Dermis blood vessel endothelial cell (primary cell): ENCODE data around the gene RTP3. TPM values are rescaled to one million over a fixed set of nuclear protein-coding genes. Genes with fewer than 3 reads are reported as not detected.

Experiments used
- DNase-seq: peaks from one replicate; pipeline ENCODE4 v3.0.0; 2010
- total RNA-seq: library from RNA; depleted of rRNA; stranded (reverse); fragments of >200 nt; gene quantifications from 2 replicates; pipeline ENCODE4 v1.2.3, GENCODE V29; 2014

Gene RTP3
- total RNA-seq, 1 donor from 2014 or later = not detected

- no peak for DNase-seq
Observed at GRCh38 chr3:46469680-46470357, 28.0 kb upstream of the RTP3 start.

- DNase-seq = no peak
Observed at GRCh38 chr3:46470831-46471230, 26.9 kb upstream of the RTP3 start.

- DNase-seq = no peak
Observed at GRCh38 chr3:46471371-46471914, 26.3 kb upstream of the RTP3 start.

DNA sequence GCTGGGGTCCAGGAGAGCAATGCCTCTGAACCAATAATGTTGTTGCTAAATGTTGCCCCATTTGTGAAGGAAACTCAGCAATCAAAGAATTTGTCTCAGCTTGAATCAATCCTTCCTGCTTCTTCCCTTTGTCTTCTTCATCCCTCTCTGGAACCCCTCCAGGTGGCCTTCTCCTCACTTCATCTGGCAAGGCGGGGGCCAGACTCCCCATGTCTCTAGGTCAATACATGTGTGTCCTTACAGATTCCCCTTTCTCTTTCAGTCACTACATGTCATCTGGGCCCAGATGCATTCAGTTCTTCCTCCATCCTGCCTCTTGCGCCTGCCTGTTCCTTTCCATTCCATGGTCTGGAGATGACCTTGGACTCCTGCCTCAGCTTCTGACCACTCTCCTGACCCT lies 25.0 kb upstream of the RTP3 start:
- DNase-seq = no peak

GRCh38 chr3:46477145-46477544 lies 20.6 kb upstream of the RTP3 start:
- no peak for DNase-seq

GRCh38 chr3:46477756-46478155 lies 20.0 kb upstream of the RTP3 start:
- no peak for DNase-seq

DNA sequence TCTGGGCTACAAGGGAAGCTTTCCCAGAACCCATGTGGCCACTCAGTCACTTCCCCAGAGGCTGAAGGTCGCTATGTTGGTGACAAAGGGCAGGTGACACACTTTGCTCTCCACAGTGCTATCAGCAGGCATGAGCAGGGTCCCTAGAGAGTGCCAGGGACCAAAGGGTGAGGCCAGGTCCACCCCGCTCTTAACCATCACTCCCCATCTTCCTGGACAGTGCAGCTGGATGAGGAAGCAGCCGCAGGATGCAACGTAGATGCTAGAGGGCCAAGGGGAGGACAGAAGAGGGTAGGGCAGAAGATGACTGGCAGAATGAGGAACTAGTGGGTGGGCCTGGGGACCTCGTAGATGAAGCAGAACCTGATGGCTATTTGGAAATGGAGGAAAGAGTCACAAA lies 19.4 kb upstream of the RTP3 start:
- no peak for DNase-seq

DNA sequence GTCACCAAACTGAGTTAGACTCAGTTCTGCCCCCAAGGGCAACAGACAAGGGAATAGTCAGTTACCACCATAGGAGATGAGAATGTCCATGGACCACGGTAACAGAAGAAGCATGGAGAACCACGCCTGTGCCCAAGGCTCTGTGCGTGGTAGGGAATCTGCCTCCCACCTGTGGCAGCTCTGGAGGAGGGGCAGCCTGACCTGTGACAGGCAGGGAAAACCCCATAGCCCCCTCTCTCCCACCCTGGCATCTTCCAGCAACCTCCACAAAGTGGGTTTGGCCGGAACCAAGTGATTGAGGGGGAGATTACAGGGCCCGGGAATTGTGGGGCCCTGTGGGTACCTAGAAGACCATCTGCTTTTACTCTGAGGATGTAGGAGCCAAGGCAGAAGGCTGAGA lies 18.8 kb upstream of the RTP3 start:
- no peak for DNase-seq

DNA sequence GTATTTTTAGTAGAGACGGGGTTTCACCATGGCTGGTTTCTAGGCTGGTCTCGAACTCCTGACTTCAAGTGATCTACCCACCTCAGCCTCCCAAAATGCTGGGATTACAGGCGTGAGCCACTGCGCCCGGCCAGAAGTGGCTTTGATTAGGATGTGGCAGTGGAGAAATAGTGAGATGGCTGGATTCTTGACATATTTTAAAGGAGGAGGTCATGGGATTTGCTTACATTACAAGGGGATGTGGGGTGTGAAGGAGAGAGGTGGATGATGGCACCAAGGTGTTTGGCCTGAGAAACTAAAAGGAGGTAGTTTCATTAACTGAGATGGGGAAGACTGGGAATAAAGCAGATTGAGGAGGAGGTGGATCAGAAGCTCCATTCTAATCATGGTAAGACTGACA lies 18.1 kb upstream of the RTP3 start:
- DNase-seq = no peak

DNA sequence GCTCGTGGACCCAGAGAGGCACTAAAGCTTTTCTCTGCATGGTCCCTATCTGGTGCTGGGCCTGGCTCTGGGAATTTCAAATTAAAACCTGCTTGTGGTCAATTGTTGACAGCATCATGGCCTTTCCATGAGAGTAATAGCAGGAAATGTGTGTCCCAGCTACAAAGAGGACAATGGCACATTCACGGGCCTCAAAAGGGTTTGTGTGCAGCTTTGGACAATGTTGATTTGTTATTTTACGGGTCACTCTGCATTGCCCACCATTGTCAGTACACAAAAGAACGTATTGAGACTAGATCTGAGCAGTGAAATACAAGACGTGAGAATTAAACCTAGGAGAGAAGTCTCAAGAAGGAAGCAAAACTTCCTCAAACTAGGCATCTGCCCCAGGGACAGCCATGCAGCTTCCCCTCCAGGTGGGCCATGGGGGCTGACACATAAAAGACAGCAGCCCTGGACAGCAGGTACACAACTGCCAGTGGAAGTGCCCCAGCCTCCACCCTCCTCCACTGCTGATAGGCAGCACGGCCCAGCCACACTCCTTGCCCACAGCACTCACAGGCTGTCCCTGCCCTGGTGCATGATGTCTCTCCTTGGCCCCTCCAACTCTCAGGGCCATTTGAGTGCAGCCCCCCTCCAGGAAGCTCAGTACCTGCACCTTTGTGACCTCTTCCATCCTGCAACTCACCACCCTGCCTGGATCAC lies 17.1 kb upstream of the RTP3 start:
- DNase-seq = no peak

DNA sequence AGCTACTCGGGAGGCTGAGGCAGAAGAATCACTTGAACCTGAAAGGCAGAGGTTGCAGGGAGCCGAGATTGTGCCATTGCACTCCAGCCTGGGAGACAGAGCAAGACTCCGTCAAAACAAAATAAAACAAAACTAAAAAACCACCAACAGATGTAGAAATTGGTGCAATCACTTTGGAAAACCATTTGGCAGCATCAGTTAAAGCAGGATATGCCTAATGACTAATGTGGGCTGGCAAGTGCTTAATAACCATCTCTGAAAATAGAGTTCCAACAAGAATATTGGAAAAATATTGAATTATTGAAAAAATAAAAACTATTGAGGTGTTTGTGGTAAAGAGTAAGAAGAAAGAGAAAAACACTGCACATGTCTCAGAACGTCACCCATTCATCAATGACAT lies 16.1 kb upstream of the RTP3 start:
- DNase-seq = no peak

DNA sequence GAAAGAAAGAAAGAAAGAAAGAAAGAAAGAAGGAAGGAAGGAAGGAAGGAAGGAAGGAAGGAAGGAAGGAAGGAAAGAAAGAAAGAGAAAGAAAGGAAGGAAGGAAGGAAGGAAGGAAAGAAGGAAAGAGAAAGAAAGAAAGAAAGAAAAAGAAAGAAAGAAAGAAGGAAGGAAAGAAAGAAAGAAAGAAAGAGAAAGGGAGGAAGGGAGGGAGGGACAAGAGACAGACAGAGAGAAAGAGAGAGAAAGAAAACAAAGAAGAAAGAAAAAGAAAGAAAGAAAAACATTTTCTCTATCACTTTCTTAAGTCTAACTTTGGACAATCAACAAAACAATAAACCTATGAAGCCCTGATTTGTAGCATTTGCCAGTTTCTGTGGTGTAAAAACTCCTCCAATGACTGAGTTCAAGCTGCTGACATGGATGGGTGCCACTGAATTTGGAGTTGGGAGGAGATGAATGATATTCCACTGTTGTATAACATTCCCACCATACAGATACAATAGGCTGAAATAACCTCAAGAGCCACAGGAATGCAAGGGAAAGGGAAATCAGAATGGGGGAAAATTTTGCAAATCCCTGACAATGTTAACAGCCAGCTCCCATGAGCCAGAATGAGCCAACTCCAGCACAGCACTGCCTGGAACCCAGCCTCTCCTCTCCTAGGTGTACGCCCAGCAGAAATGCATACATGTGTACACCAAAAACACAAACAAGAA lies 15.0 kb upstream of the RTP3 start:
- DNase-seq = no peak

DNA sequence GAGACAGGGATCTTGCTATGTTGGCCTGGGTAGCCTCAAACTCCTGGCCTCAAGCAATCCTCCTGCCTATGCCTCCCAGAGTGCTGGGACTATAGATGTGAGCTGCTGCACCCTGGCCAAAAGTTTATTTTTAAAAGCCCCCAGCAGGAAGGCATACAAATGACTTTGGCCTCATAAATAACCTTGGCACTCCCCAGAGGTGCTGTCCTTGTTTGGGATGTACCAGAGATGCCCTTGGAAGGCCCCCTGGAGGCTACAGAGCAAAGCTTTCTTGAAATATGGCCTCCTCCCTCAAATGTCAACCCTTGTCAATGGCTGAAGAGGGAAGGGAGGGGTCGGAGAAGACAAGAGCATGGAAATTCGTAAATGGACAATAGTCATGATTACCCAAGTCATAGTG lies 14.0 kb upstream of the RTP3 start:
- DNase-seq = no peak

DNA sequence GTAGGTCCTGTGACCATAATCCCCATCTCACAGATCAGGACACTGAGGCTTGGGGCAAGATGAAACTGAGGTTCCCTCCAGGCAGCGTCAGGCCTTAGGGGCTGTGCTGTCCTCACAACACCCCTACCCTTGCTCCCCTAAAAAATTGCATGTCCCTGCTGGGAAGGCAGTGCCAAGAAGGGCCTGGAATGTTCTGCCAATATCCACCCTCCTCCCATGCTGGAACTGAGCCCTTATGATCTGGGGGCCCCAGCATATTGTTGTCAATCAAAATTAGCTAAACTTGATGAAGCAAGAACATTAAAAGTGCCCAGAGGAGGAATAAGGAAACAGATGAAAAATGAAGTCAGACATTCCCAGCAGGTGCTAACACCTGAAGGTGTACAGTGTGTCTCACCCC lies 13.4 kb upstream of the RTP3 start:
- no peak for DNase-seq

- no peak for DNase-seq
Observed at GRCh38 chr3:46484911-46485778, 12.6 kb upstream of the RTP3 start.

- DNase-seq = no peak
Observed at GRCh38 chr3:46485779-46486175, 12.0 kb upstream of the RTP3 start.

GRCh38 chr3:46488735-46489361 lies 8.9 kb upstream of the RTP3 start:
- peak; percentile 94 for DNase-seq

GRCh38 chr3:46489381-46489780 lies 8.4 kb upstream of the RTP3 start:
- no peak for DNase-seq

- no peak for DNase-seq
Observed at GRCh38 chr3:46489875-46490274, 7.9 kb upstream of the RTP3 start.

DNA sequence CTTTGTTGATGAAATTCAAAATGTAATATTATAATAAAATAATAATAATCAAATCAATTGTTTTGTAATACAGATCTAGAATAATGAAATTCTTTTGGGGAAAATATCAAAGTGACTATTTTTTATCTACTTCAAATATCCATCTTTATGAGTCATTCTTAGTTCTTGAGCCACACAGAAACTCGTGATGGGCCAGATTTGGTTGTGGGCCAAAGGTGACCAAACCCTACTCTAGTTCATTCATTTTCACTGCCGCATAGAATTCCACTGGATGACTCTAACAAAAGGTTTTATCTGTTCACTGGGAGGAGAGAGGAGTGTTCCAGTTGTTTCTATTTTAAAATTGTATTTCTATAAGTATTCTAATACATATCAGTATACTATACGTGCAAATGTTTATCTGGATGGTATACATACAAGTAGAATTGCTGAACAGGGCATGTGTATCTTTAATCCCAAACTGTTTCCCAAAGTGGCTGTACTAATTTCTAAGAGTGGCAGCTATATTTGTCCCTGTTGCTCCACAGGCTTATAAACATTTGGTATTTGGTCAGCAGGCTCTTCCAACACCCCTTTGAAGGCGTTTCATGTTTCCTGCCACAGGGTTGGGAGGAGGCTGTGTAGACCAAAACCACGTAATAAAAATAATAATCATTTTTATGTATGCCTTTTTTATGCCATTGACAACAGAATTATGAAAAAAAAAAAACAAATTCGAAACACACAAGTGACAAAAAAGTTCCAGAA lies 7.3 kb upstream of the RTP3 start:
- DNase-seq = no peak
